Adrenal gland (tissue), 12 donors: ENCODE data around the gene LEAP2. TPM values are rescaled to one million over a fixed set of nuclear protein-coding genes. Genes with fewer than 3 reads are reported as not detected.
A peak's percentile ranks its signal among the peaks of the same experiment; 100 is the strongest.

Experiments used
- DNase-seq, 7 donors: peaks; one replicate each; pipeline ENCODE4 v3.0.0-alpha.2; 2019 to 2020
- H3K27ac ChIP-seq, 5 donors: fragments of 200-600 bp; sonication (generic) in 4 of 5; 1 replicate in 3 of 5; 2 replicates in 2 of 5; pipeline versions ENCODE4 v1.5.1 to v1.8.0; 2016 to 2020; ENCODE audit warnings: mild to moderate bottlenecking in 1 of 5
- H3K27me3 ChIP-seq: fragments of 200-600 bp; 2 replicates; pipeline ENCODE4 v1.8.0; 2021
- H3K36me3 ChIP-seq, 2 donors: fragments of 200-600 bp; replicated peaks in 1 of 2; 1 replicate in 1 of 2; 2 replicates in 1 of 2; pipeline versions ENCODE4 v1.5.1 to v1.8.0; 2018 to 2022
- H3K4me1 ChIP-seq, 2 donors: fragments of 200-600 bp; replicated peaks in 1 of 2; 1 replicate in 1 of 2; 2 replicates in 1 of 2; pipeline versions ENCODE4 v1.5.1 to v1.8.0; 2018 to 2021
- H3K4me3 ChIP-seq, 4 donors: fragments of 200-600 bp; sonication (generic) in 3 of 4; one replicate each; pipeline ENCODE4 v1.5.1; 2016 to 2018
- H3K9me3 ChIP-seq, 3 donors: fragments of 200-600 bp; sonication (generic) in 1 of 3; replicated peaks in 1 of 3; 1 replicate in 2 of 3; 2 replicates in 1 of 3; pipeline versions ENCODE4 v1.5.1 to v1.8.0; 2016 to 2021
- POLR2A ChIP-seq, 2 donors: fragments of 450-650 bp; IDR thresholded peaks; one replicate each; pipeline ENCODE4 v1.6.1; 2017; ENCODE audit warnings: antibody characterized with exemption in 2 of 2, mild to moderate bottlenecking in 2 of 2, moderate library complexity in 1 of 2
- WGBS, 4 donors: extraction: QIAGEN DNeasy Blood & Tissue Kit in 2 of 4; methylation state at CpG; one replicate each; pipeline versions ENCODE4 v1.1.5 to v1.1.7; 2013 to 2017; 5-methylcytosine and 5-hydroxymethylcytosine counted together
- intact Hi-C, 2 donors: fragments of 100-400 bp; cut with DNase I; formaldehyde crosslinking; loops; one replicate each; pipeline versions ENCODE4 v1.14.1 to v1.15.0; 2022 to 2023
- polyA plus RNA-seq, 3 donors: library from polyadenylated mRNA; stranded (reverse); fragments of 200-250 nt in 2 of 3; fragments of 350-450 nt in 1 of 3; fragmentation: Illumina TruSeq in 1 of 3; extraction: RNeasy Lipid Tissue Mini Kit (QIAGEN cat#74804) in 1 of 3; gene quantifications; one replicate each; pipeline ENCODE4 v1.2.3, GENCODE V29; 2013 to 2014
- total RNA-seq, 9 donors: library from RNA; depleted of rRNA in 4 of 9; stranded (reverse); fragments of >200 nt in 4 of 9; fragments of 120-200 nt in 1 of 9; fragmentation: NEBNext Ultra II Directional in 1 of 9; extraction: Animal tissue kit (Norgen Biotek cat#: 25700) in 1 of 9; gene quantifications; one replicate each; pipeline versions ENCODE4 v1.1.0 to v1.2.4, GENCODE V29; 2013 to 2023
- TF ChIP-seq, protein P1 (sequence below), 6 experiments: fragments of 450-650 bp in 4 of 6; fragments of 200-600 bp in 2 of 6; sonication (generic) in 1 of 6; IDR thresholded peaks; 1 replicate in 5 of 6; 2 replicates in 1 of 6; pipeline versions ENCODE4 v1.5.1 to v1.8.0; 2016 to 2021; ENCODE audit warnings: antibody characterized with exemption in 6 of 6, mild to moderate bottlenecking in 2 of 6, moderate library complexity in 1 of 6
- donor health status: healthy with polysubstance abuse.
- donor health status: Bipolar disorder and iron deficiency.
- donor health status: DM: yes; HTN: yes; CAD: no.
- donor health status: DM: no; HTN: no; CAD: no.
- donor health status: DM: no; HTN: no; CAD: no.
- donor health status: DM: yes; HTN: yes; CAD: no.

LEAP2 gene
- total and polyA plus RNA-seq, 12 donors: 0.39 to 3.1 (median 1.3) TPM; not detected in 2

- Histone ChIP-seq H3K4me3 (peak overlapping the region; percentile 17 to 85 (median 73)), H3K27me3 (no peaks in the 10 kb centered on the region), H3K9me3 (no peaks in the 10 kb centered on the region), H3K27ac (peak overlapping the region; percentile 88 to 97 (median 96)), H3K4me1 (peaks cover 11 to 17% of the 10 kb centered on the region in 2 donors), H3K36me3 (peaks cover 0 to 27% of the 10 kb centered on the region in 2 donors)
- intact Hi-C loops: loop anchor here in 1 of 2 donors (5.0 kb wide), 1 partner anchor 35 kb away; the partner anchor contains the start of gene SHROOM1
- peak in 4 of 7 donors; percentile 39 to 55 (median 42) for DNase-seq
- no peak for TF ChIP-seq POLR2A (IDR thresholded peaks at IDR 0.05)
- TF ChIP-seq, protein P1, sequence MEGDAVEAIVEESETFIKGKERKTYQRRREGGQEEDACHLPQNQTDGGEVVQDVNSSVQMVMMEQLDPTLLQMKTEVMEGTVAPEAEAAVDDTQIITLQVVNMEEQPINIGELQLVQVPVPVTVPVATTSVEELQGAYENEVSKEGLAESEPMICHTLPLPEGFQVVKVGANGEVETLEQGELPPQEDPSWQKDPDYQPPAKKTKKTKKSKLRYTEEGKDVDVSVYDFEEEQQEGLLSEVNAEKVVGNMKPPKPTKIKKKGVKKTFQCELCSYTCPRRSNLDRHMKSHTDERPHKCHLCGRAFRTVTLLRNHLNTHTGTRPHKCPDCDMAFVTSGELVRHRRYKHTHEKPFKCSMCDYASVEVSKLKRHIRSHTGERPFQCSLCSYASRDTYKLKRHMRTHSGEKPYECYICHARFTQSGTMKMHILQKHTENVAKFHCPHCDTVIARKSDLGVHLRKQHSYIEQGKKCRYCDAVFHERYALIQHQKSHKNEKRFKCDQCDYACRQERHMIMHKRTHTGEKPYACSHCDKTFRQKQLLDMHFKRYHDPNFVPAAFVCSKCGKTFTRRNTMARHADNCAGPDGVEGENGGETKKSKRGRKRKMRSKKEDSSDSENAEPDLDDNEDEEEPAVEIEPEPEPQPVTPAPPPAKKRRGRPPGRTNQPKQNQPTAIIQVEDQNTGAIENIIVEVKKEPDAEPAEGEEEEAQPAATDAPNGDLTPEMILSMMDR (IDR thresholded peaks at IDR 0.05): no peak
- WGBS, 4 donors: 1 to 2% (median 2%) methylated on average over 10 to 13 of the region's 13 CpGs
These were observed 6.4 kb upstream of the LEAP2 start for GRCh38 chr5:132867046-132867451.

DNA sequence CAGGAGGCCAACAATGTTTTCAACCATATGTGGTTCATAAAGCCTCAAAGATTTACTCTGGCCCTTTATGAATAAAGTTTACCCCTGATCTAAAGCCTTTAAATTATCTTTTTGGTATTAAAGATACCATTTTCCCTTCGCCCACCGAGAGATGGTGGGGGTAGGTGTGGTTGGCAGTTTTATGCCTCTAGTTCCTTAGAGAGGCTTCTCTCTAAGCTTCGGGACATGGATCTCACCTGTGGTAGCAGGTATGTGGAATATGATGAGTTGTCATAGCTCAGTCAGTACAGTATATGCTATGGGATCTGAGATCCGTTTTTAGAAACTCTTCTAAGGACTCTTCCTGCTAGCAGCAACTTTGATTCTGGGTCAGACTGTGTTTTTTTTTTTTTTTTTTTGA, 4.7 kb upstream of the LEAP2 start:
- Histone ChIP-seq H3K36me3 (peaks cover 0 to 32% of the 10 kb centered on the region in 2 donors), H3K27me3 (no peaks in the 10 kb centered on the region), H3K4me3 (no peak overlapping the region), H3K4me1 (peaks cover 11 to 17% of the 10 kb centered on the region in 2 donors), H3K9me3 (no peaks in the 10 kb centered on the region), H3K27ac (no peak overlapping the region)
- no peak for DNase-seq
- no peak for TF ChIP-seq POLR2A (IDR thresholded peaks at IDR 0.05)
- TF ChIP-seq, protein P1 (IDR thresholded peaks at IDR 0.05): no peak
- intact Hi-C loops: loop anchor here in 1 of 2 donors (5.0 kb wide), 1 partner anchor 36 kb away; the partner anchor contains the start of gene SHROOM1
- 81 to 86% (median 83%) methylated on average over 4 of the region's 4 CpGs for WGBS, 4 donors

- Histone ChIP-seq H3K4me1 (peaks cover 9 to 12% of the 10 kb centered on the region in 2 donors), H3K36me3 (peaks cover 0 to 44% of the 10 kb centered on the region in 2 donors), H3K27ac (no peak overlapping the region), H3K27me3 (no peaks in the 10 kb centered on the region), H3K4me3 (no peak overlapping the region), H3K9me3 (no peaks in the 10 kb centered on the region)
- intact Hi-C loops: no loop called here
- no peak for DNase-seq
- WGBS, 4 donors: 55 to 78% (median 65%) methylated on average over 2 of the region's 2 CpGs
- TF ChIP-seq, protein P1 (IDR thresholded peaks at IDR 0.05): no peak
- no peak for TF ChIP-seq POLR2A (IDR thresholded peaks at IDR 0.05)
These were observed 2.7 kb upstream of the LEAP2 start for GRCh38 chr5:132870801-132871200.

GRCh38 chr5:132871459-132872284, 1.8 kb upstream of the LEAP2 start:
- intact Hi-C loops: no loop called here
- DNase-seq: no peak
- Histone ChIP-seq H3K36me3 (peaks cover 0 to 45% of the 10 kb centered on the region in 2 donors), H3K27me3 (no peaks in the 10 kb centered on the region), H3K4me3 (no peak overlapping the region), H3K27ac (no peak overlapping the region), H3K4me1 (peaks cover 6 to 11% of the 10 kb centered on the region in 2 donors), H3K9me3 (no peaks in the 10 kb centered on the region)
- no peak for TF ChIP-seq POLR2A (IDR thresholded peaks at IDR 0.05)
- TF ChIP-seq, protein P1 (IDR thresholded peaks at IDR 0.05): no peak
- 74 to 84% (median 82%) methylated on average over 5 of the region's 5 CpGs for WGBS, 4 donors
